GM18951 (cell line): ENCODE results near the gene CA6.
"Not testable (repeated sequence)": the region's sequence is repeated elsewhere in the genome, so short reads cannot be mapped to it uniquely, and the experiment has no call there.

ENCODE experiments used
- POLR2A ChIP-seq: IDR thresholded peaks from 4 replicates; pipeline ENCODE4 v1.6.1; 2011; ENCODE audit warnings: mild to moderate bottlenecking; ENCODE audit not compliant: insufficient read length, insufficient read depth; ENCODE audit errors: extremely low read depth
- in situ Hi-C: fragments of 300-500 bp; cut with MboI; formaldehyde crosslinking; loops from one replicate; pipeline ENCODE4 v1.12.0; 2022; ENCODE audit warnings: low sequenced_read_pairs, mixed read lengths, inconsistent platforms; ENCODE audit not compliant: unreplicated experiment

Gene CA6

DNA sequence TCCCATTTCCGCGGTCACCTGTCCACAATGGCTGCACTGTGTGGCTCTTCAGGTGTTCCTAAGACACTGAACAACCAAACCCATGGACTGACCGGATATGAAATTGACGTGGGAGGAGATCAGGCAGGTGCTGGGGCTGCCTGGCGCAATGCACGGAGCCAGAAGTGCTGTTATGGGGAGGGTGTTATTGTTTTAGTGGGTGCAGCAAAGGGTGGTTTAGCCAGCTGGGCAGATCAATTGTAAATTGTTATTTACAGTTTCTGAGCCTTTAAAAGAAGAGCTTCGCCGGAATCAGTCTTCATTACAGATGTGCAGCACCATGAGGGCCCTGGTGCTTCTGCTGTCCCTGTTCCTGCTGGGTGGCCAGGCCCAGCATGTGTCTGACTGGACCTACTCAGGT lies at the start of gene CA6:
Gene CA6 (plus strand): TSS at position 301 of the 400 bp plus-strand sequence. CDS start 19 bp downstream, at position 320.
- in situ Hi-C loops, result no loop called here
- no peak for TF ChIP-seq POLR2A

DNA sequence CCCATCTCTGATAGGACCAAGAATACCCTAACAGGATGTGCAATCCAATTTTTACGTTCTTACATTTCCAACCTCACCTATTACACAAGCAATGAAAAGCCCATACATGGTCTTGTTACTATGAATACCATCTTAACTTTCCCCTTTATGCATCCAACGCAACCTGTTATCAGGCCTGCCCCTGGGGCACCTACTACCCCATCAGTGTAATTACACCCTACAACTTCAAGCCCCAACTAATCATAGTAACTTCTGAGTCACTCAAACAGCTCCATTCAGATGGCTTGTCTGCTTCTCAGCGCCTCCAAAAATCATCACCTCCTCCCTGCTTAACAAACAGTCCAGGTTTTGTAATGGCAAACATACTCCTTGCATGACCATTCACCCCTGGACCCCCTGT lies 48.9 kb upstream of the CA6 start:
- in situ Hi-C loops, result not testable (repeated sequence)

DNA sequence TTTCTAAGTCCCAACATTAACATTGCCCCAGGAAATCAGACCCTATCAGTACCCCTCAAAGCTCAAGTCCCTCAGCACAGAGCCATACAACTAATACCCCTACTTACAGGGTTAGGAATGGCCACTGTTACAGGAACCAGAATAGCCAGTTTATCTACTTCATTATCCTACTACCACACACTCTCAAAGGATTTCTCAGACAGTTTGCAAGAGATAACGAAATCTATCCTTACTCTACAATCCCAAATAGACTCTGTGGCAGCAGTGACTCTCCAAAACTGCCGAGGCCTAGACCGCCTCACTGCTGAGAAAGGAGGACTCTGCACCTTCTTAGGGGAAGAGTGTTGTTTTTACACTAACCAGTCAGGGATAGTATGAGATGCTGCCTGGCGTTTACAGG lies 48.2 kb upstream of the CA6 start:
- in situ Hi-C loops, result not testable (repeated sequence)

DNA sequence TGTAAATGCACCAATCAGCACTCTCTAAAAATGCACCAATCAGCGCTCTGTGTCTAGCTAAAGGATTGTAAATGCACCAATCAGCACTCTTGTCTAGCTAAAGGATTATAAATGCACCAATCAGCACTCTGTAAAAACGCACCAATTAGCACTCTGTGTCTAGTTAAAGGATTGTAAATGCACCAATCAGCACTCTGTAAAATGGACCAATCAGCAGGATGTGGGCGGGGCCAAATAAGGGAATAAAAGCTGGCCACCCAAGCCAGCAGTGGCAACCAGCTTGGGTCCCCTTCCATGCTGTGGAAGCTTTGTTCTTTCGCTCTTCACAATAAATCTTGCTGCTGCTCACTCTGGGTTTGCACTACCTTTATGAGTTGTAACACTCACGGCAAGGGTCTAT lies 47.2 kb upstream of the CA6 start:
- in situ Hi-C loops, result not testable (repeated sequence)

DNA sequence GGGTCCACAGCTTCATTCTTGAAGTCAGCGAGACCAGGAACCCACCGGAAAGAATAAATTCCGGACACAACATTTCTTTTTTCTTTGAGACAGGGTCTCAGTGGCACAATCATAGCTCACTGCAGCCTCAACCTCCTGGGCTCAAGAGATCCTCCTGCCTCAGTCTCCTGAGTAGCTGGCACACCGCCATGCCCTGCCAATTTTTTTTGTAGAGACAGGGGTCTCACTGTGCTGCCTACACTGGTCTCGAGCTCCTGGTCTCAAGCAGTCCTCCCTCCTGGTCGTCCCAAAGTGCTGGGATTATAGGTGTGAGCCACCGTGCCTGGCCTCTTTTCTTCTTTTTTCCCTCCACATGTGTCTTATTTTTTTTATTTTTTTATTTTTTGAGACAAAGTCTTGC lies 46.6 kb upstream of the CA6 start:
- in situ Hi-C loops, result no loop called here

DNA sequence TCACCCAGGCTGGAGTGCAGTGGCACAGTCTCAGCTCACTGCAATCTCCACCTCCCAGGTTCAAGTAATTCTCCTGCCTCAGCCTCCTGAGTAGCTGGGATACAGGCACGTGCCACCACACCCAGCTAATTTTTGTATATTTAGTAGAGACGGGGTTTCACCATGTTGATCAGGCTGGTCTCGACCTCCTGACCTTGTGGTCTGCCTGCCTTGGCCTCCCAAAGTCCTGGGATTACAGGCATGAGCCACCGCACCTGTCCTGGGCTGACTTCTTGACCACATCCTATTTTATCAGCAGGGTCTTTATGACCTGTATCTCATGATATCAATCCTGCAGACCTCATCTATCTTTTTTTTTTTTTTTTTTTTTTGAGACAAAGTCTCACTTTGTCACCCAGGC lies 45.0 kb upstream of the CA6 start:
- in situ Hi-C loops, result not testable (repeated sequence)

More for the DNA sequence above, 46.6 kb upstream of the CA6 start:
- no peak for TF ChIP-seq POLR2A

DNA sequence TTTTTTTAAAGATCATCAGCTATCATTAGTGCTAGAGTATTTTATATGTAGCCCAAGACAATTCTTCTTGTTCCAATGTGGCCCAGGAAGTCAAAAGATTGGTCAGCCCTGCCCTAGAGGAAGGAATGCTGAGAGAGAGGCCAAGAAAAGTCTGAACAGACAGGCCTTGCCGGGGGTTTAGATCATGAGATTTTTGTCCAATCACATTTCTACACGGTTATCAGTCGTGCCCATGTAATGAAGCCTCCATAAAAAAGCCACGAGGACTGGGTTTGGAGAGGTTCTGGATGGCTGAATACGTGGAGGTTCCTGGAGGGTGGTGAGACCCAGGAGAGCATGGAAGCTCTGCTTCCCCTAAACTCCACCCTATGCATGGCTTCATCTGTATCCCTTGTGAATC lies 42.9 kb upstream of the CA6 start:
- TF ChIP-seq POLR2A, result no peak
- in situ Hi-C loops, result no loop called here

DNA sequence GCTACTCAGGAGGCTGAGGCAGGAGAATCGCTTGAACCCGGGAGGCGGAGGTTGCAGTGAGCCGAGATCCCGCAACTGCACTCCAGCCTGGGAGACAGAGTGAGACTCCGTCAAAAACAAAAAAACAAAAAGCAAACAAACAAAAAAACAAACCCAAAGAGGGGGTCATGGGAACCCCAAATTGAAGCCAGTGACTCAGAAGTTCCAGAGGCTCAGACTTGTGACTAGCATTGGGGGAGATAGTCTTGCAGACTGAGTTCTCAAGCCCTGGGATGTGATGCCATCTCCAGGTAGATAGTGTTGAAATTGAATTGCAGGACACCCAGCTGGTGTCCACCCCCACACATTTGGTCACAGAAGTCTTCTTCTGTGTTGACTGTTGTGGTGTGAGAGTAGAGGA lies 42.3 kb upstream of the CA6 start:
- in situ Hi-C loops, result no loop called here

DNA sequence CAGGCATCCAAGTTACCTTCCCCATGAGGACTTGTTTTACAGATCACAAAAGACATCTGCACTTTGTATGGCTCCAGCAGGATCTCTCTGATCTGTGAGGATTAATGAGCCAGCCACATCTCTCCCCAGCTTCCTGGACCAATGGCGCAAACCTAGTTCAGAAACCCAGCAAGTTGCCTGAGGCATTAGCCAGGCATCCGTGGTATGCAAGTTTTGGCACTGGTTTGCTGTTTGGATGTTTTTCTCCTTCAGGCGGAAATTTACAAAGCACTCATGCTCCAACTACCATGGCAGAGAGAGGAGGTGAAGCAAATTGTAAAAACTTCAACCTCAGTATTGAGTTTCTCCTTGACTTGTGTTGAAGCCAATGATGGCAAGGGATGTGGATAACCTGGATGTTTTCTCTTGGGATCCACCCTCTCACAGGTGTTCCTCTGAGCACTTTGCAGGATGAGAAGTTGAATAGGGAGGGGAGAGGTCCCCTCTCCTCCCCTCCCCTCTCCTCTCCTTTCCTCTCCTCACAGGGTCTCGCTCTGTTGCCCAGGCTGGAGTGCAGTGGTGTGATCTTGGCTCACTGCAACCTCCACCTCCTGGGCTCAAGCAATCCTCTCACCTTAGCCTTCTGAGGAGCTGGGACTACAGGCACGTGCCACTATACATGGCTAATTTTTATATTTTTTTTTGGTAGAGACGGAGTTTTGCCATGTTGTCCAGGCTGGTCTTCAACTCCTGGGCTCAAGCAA lies 41.6 kb upstream of the CA6 start:
- TF ChIP-seq POLR2A, result no peak
- in situ Hi-C loops, result no loop called here

More for the DNA sequence above, 42.3 kb upstream of the CA6 start:
- TF ChIP-seq POLR2A, result no peak

DNA sequence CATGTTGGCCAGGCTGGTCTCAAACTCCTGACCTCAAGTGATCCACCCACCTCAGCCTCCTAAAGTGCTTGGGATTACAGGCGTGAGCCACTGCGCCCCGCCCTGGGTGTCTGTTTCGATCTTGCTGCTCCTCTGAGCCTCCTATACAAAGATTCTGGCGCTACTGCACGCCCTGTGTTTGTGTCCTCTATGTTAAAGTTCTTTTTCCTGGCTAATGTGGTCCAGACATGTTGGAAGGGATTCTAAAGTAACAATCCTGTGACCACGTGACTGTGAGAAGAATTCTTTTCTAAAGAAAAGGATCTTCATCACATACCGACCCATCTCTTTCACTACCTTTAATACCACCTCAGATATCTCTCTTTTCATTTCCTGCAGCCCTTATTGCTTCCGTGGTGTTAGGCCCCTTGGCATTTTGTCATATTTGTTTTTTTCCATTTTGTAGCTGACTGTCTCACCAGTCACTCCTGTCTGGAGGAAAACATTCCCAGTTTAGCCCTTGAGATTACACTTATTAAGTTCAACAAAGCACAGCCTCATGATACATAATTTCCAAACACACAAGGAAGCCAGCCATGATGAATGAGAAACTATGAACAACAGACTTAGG lies 40.0 kb upstream of the CA6 start:
- no peak for TF ChIP-seq POLR2A
- in situ Hi-C loops, result no loop called here

DNA sequence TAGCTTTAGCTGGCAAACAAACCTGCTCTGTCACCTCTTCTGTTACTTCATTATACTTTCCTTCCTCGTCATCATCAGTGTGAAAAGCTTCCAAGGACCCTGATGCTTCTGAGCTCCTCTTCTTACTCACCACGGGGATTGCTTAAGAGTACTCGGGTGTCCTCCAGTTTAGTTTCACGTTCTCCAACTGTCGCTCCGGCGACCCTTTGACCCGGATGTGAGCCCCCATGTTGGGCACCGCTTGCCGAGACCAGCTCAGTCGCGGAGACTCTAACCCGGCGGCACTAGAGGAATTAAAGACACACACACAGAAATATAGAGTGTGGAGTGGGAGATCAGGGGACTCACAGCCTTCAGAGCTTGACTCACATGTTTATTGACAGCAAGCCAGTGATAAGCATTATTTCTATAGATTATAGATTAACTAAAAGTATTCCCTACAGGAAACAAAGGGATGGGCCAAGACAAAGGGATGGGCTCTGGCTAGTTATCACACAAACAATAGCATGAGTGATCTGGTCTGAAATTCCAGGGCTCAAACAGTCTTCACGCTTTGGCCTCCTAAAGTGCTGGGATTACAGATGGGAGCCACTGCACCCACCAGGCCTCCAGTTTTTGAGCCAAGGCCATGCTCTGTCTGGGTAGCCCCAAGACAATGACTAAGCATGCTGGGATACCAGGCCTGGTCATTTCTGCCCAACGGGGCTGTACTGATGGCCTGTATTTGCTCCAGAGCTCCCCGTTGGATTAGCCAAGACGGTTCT lies 37.1 kb upstream of the CA6 start:
- no peak for TF ChIP-seq POLR2A

DNA sequence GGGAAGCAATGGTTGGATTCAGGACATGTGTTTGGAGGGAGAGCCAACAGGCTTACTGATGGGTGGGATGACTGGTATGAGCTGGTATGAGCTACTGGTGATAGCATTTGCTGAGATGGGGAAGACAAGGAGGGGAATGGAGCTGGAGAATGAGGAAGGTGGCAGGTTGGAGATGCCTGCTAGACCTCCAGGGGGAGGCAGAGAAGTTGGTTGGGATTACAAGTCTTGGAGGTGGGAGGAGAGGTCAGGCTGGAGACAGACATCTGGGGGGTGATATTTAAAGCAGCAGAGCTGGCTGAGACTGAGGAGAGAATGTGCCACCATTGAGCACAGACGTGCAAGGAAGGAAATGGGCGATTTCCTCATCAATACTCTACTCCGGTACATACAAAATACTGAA lies 35.3 kb upstream of the CA6 start:
- no peak for TF ChIP-seq POLR2A
- in situ Hi-C loops, result no loop called here

More for the DNA sequence above, 37.1 kb upstream of the CA6 start:
- in situ Hi-C loops, result no loop called here

DNA sequence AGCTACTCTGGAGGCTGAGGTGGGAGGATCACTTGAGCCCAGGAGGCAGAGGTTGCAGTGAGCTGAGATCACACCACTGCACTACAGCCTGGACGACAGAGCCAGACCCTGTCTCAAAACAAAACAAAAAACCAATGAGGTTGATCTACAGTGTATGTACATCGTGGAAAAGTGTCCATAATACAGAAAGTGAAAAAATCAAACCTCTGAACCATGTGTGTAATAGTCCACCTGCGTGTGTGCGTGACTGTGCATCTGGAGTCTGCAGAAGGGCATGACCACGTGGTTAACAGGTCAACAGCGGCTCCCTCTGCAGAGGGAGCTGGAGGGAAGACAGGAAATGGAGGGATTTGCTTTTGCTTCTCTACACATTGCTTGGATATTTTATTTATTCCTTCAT lies 34.8 kb upstream of the CA6 start:
- TF ChIP-seq POLR2A, result no peak
- in situ Hi-C loops, result no loop called here
